Measurements from ENCODE around the gene POR.

POR gene

DNA sequence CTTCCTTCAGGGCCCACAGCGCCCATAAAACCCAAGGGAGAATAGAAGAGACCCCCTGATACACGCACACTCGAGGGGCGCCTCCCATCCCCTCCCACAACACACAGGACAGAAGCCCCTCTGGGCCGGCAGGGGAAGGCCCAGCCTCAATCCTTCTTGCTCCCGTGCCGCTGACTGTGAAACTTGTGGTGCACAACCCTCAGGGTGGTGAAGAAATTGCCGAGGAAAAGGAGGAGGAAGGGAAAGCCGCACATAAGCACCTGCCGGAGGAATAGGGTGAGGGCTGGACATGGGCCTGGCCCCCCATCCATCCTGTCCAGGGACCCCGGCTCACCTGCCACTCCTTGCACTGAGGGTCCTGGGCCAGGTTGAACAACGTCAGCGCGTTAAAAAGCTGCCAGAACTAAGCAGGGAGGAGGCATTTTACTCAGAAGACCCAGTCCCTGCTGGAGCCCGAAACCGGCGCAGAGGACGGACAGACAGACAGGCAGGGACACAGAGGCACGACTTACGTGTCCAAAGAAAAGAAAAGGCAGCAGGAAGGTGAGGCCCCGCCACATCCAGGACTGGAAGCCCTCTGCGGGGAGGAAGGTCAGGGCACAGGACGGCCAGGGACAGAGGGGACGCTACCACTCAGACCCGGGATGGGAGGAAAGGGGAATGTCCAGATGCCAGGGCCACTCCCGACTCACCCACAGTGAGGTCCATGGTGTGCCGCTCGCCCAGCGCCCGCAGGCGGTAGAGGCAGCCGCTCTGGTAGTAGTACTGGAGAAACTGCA, 72.3 kb downstream of the POR start:
- no peak overlapping the region for H3K27ac ChIP-seq (ENCODE audit: low read length)
- H3F3A ChIP-seq (ENCODE audit: insufficient read depth, low read length), result 0 out of 2 replicates have a peak, but pooled peaks cover 3% of the 10 kb centered on the region
- H3K79me2 ChIP-seq (ENCODE audit: low read length), result no peaks in the 10 kb centered on the region
- H2AFZ ChIP-seq (ENCODE audit: low read length), result no peak overlapping the region
- no peaks in the 10 kb centered on the region for H4K20me1 ChIP-seq (ENCODE audit: insufficient read depth, low read length)
- no peaks in the 10 kb centered on the region for H3K36me3 ChIP-seq (replicated peaks; ENCODE audit: insufficient read depth, low read length)
- H3K9me3 ChIP-seq (replicated peaks; ENCODE audit: insufficient read depth, low read length), result no peaks in the 10 kb centered on the region
- H3K9ac ChIP-seq (ENCODE audit: low read length), result no peak overlapping the region
- no peaks in the 10 kb centered on the region for H3K9me2 ChIP-seq (replicated peaks; ENCODE audit: insufficient read depth, low read length)
- no peak for DNase-seq
- TF ChIP-seq EZH2phosphoT487 (IDR thresholded peaks at IDR 0.05; ENCODE audit: low read length) (no peak), EZH2 (optimal IDR thresholded peaks at IDR 0.05; ENCODE audit: low read depth, low read length) (no peak), CTCF (IDR thresholded peaks at IDR 0.05; ENCODE audit: low read length) (no peak)
- no peaks in the 10 kb centered on the region for H3K27me3 ChIP-seq (replicated peaks; ENCODE audit: insufficient read depth, low read length)
- H3K4me1 ChIP-seq (ENCODE audit: low read length), result no peaks in the 10 kb centered on the region
- H3K4me2 ChIP-seq (ENCODE audit: low read depth, low read length), result no peak overlapping the region
- H3K4me3 ChIP-seq (ENCODE audit: low read length), result no peak overlapping the region

DNA sequence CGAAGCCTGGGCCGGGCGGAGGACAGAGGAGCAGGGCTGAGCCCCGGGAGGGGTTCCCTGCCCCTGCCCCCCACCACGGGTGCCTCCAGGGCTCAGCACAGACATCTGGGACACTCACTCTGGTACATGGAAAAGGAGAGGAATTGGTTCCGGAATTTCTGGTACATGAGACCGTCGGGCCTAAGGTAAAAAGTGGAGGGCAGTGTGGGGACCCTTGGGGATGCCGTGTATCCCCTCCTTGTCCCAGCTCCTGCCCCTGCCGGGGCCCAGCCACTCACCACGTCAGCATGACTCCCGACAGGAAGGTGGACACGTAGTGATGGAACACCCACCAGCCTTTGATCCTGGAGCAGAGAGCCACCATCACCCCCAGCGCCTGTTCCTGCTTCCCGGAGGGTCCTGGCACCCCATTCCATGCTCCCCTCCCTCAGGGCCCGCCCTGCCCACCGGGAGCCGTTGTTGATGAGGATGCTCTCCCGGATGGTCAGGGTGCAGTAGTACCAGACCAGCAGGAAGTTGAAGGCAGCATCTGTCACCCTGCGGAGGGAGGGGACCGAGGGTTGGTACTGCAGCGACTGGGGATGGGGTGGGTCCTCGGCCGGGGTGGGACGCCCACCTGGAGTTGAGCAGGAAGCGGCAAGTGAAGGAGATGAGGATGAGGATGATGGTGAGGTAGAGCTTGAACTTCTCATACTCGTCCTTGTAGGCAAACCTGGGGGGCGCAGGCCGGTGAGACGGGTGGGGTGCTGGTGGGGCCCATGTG, 73.0 kb downstream of the POR start:
- no peak overlapping the region for H3K27ac ChIP-seq (ENCODE audit: low read length)
- no peaks in the 10 kb centered on the region for H3K79me2 ChIP-seq (ENCODE audit: low read length)
- H3K9ac ChIP-seq (ENCODE audit: low read length), result no peak overlapping the region
- TF ChIP-seq EZH2 (optimal IDR thresholded peaks at IDR 0.05; ENCODE audit: low read depth, low read length), result no peak
- TF ChIP-seq CTCF (IDR thresholded peaks at IDR 0.05; ENCODE audit: low read length), result no peak
- no peak overlapping the region for H3K4me3 ChIP-seq (ENCODE audit: low read length)
- H3K4me1 ChIP-seq (ENCODE audit: low read length), result no peaks in the 10 kb centered on the region
- no peaks in the 10 kb centered on the region for H3K9me3 ChIP-seq (replicated peaks; ENCODE audit: insufficient read depth, low read length)
- H3F3A ChIP-seq (ENCODE audit: insufficient read depth, low read length), result 0 out of 2 replicates have a peak, but pooled peaks cover 3% of the 10 kb centered on the region
- no peaks in the 10 kb centered on the region for H4K20me1 ChIP-seq (ENCODE audit: insufficient read depth, low read length)
- no peaks in the 10 kb centered on the region for H3K27me3 ChIP-seq (replicated peaks; ENCODE audit: insufficient read depth, low read length)
- H3K4me2 ChIP-seq (ENCODE audit: low read depth, low read length), result no peak overlapping the region
- no peaks in the 10 kb centered on the region for H3K36me3 ChIP-seq (replicated peaks; ENCODE audit: insufficient read depth, low read length)
- no peak for DNase-seq
- no peak overlapping the region for H2AFZ ChIP-seq (ENCODE audit: low read length)
- H3K9me2 ChIP-seq (replicated peaks; ENCODE audit: insufficient read depth, low read length), result no peaks in the 10 kb centered on the region

DNA sequence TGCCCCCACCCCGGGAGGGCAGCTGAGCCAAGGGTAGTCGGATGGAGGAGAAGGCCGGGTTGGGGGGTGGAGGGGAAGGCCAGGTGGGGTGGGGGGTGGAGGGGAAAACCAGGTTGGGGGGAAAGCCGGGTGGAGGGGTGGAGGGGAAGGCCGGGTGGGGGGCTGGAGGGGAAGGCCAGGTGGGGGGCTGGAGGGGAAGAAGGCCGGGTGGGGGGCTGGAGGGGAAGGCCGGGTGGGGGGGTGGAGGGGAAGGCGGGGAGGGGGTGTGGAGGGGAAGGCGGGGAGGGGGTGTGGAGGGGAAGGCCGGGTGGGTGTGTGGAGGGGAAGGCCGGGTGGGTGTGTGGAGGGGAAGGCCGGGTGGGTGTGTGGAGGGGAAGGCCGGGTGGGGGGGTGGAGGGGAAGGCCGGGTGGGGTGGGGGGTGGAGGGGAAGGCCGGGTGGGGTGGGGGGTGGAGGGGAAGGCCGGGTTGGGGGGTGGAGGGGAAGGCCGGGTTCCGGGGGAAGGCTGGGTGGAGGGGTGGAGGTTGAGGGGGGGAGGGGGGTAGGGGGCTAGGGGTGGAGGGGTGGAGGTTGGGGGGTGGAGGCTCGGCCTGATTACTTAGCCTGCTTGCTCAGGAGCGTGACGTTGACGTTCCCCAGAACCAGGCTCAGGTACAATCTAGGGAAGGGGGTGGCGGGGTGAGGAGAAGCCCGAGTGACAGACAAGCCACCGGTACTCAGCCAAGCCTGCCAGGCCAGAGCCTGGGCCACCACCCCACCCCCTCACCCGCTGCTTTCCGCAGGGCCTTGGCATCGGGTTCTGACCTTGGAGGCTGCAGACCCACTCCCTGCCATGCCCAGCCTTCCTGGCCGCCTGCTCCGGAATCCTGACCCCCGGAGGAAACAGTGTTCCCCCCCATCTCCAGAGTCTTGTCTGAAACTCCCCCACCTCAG, 73.9 kb downstream of the POR start:
- Histone ChIP-seq H3K4me1 (ENCODE audit: low read length) (no peaks in the 10 kb centered on the region), H3K9ac (ENCODE audit: low read length) (no peak overlapping the region), H2AFZ (ENCODE audit: low read length) (no peak overlapping the region), H3K9me3 (replicated peaks; ENCODE audit: insufficient read depth, low read length) (no peaks in the 10 kb centered on the region), H3F3A (ENCODE audit: insufficient read depth, low read length) (0 out of 2 replicates have a peak, but pooled peaks cover 3% of the 10 kb centered on the region), H3K27me3 (replicated peaks; ENCODE audit: insufficient read depth, low read length) (no peaks in the 10 kb centered on the region), H4K20me1 (ENCODE audit: insufficient read depth, low read length) (no peaks in the 10 kb centered on the region), H3K36me3 (replicated peaks; ENCODE audit: insufficient read depth, low read length) (no peaks in the 10 kb centered on the region), H3K9me2 (replicated peaks; ENCODE audit: insufficient read depth, low read length) (no peaks in the 10 kb centered on the region), H3K4me2 (ENCODE audit: low read depth, low read length) (no peak overlapping the region), H3K27ac (ENCODE audit: low read length) (no peak overlapping the region), H3K79me2 (ENCODE audit: low read length) (no peaks in the 10 kb centered on the region), H3K4me3 (ENCODE audit: low read length) (no peak overlapping the region)
- no peak for TF ChIP-seq CTCF (IDR thresholded peaks at IDR 0.05; ENCODE audit: low read length)
- TF ChIP-seq EZH2 (optimal IDR thresholded peaks at IDR 0.05; ENCODE audit: low read depth, low read length), result no peak
- no peak for TF ChIP-seq EZH2phosphoT487 (IDR thresholded peaks at IDR 0.05; ENCODE audit: low read length)
- DNase-seq, result no peak
